ENCODE results near the gene MCTP1.

Gene MCTP1

DNA sequence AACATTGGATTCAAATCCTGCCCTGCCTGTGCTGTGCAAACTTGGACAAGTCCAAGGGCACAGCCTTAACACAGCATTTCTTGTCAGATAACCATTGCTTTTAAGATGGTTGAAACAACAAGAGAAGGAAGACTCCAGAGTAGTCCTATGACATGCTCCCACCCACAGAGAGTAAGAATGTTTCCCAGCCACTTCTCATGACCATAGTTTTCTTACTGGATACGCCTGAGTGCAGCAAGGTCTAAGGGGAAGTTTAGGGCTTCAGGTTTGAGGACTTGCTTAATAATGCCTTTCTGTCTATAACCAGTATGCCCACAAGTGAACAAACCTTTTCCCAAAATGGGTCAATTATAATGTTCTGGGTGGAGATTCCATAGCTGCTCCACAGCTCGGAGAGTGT, 540.0 kb downstream of the MCTP1 start:
- Histone ChIP-seq H3K27me3 (ENCODE audit: insufficient read depth, low read length, poor library complexity) (no peaks in the 10 kb centered on the region), H2BK120ac (ENCODE audit: low read depth, low read length) (no peak overlapping the region), H2BK5ac (ENCODE audit: low read length) (no peak overlapping the region), H2BK15ac (replicated peaks; ENCODE audit: low read depth) (no peak overlapping the region), H3K4me2 (ENCODE audit: low read length) (no peak overlapping the region), H3K79me1 (ENCODE audit: low read length) (no peaks in the 10 kb centered on the region), H3K4me1 (ENCODE audit: control insufficient read depth, low read depth, low read length) (no peaks in the 10 kb centered on the region), H3K27ac (ENCODE audit: low read depth, low read length) (no peak overlapping the region), H3K4ac (ENCODE audit: low read depth, low read length) (no peak overlapping the region), H3K36me3 (ENCODE audit: control insufficient read depth, insufficient read depth, low read length) (no peaks in the 10 kb centered on the region), H3K9ac (ENCODE audit: low read length) (no peak overlapping the region), H3K4me3 (ENCODE audit: low read length) (no peak overlapping the region), H3K23ac (ENCODE audit: low read length) (no peak overlapping the region), H4K8ac (ENCODE audit: low read depth, low read length) (no peak overlapping the region), H3K79me2 (ENCODE audit: control insufficient read depth, insufficient read depth, low read length) (no peaks in the 10 kb centered on the region), H3K18ac (ENCODE audit: low read length) (no peak overlapping the region), H2AK5ac (ENCODE audit: low read length) (no peak overlapping the region), H4K5ac (ENCODE audit: low read length) (no peak overlapping the region), H3K56ac (ENCODE audit: low read length) (no peak overlapping the region)
- no peak for DNase-seq
- no CpG with 5 or more reads among the region's 2 CpGs for WGBS (ENCODE audit: extremely low coverage, insufficient coverage, low lambda C conversion rate)

- Histone ChIP-seq H3K56ac (ENCODE audit: low read length) (no peak overlapping the region), H2BK120ac (ENCODE audit: low read depth, low read length) (no peak overlapping the region)
These were observed 542.0 kb downstream of the MCTP1 start for GRCh38 chr5:94742852-94743251.

GRCh38 chr5:94740286-94740685, 544.6 kb downstream of the MCTP1 start:
- Histone ChIP-seq H3K23ac (ENCODE audit: low read length) (no peak overlapping the region), H3K56ac (ENCODE audit: low read length) (no peak overlapping the region), H3K79me2 (ENCODE audit: control insufficient read depth, insufficient read depth, low read length) (no peaks in the 10 kb centered on the region), H3K79me1 (ENCODE audit: low read length) (no peaks in the 10 kb centered on the region), H3K27ac (ENCODE audit: low read depth, low read length) (no peak overlapping the region), H3K27me3 (ENCODE audit: insufficient read depth, low read length, poor library complexity) (no peaks in the 10 kb centered on the region), H2BK120ac (ENCODE audit: low read depth, low read length) (no peak overlapping the region), H3K4ac (ENCODE audit: low read depth, low read length) (no peak overlapping the region), H3K4me1 (ENCODE audit: control insufficient read depth, low read depth, low read length) (no peaks in the 10 kb centered on the region), H2BK5ac (ENCODE audit: low read length) (no peak overlapping the region), H3K18ac (ENCODE audit: low read length) (no peak overlapping the region), H2AK5ac (ENCODE audit: low read length) (no peak overlapping the region), H4K8ac (ENCODE audit: low read depth, low read length) (no peak overlapping the region), H3K4me2 (ENCODE audit: low read length) (no peak overlapping the region), H3K4me3 (ENCODE audit: low read length) (no peak overlapping the region), H3K9ac (ENCODE audit: low read length) (no peak overlapping the region), H2BK15ac (replicated peaks; ENCODE audit: low read depth) (no peak overlapping the region), H3K36me3 (ENCODE audit: control insufficient read depth, insufficient read depth, low read length) (no peaks in the 10 kb centered on the region), H4K5ac (ENCODE audit: low read length) (no peak overlapping the region)
- no peak for DNase-seq
- WGBS (ENCODE audit: extremely low coverage, insufficient coverage, low lambda C conversion rate), result no CpG with 5 or more reads among the region's 2 CpGs

More at GRCh38 chr5:94742852-94743251, 542.0 kb downstream of the MCTP1 start:
- Histone ChIP-seq H3K4me2 (ENCODE audit: low read length) (no peak overlapping the region), H2AK5ac (ENCODE audit: low read length) (no peak overlapping the region), H3K36me3 (ENCODE audit: control insufficient read depth, insufficient read depth, low read length) (no peaks in the 10 kb centered on the region), H3K9ac (ENCODE audit: low read length) (no peak overlapping the region), H3K27ac (ENCODE audit: low read depth, low read length) (no peak overlapping the region), H3K79me1 (ENCODE audit: low read length) (no peaks in the 10 kb centered on the region), H4K5ac (ENCODE audit: low read length) (no peak overlapping the region), H2BK5ac (ENCODE audit: low read length) (no peak overlapping the region), H3K27me3 (ENCODE audit: insufficient read depth, low read length, poor library complexity) (no peaks in the 10 kb centered on the region), H4K8ac (ENCODE audit: low read depth, low read length) (no peak overlapping the region), H3K4me3 (ENCODE audit: low read length) (no peak overlapping the region), H3K79me2 (ENCODE audit: control insufficient read depth, insufficient read depth, low read length) (no peaks in the 10 kb centered on the region), H3K4me1 (ENCODE audit: control insufficient read depth, low read depth, low read length) (no peaks in the 10 kb centered on the region), H2BK15ac (replicated peaks; ENCODE audit: low read depth) (no peak overlapping the region), H3K23ac (ENCODE audit: low read length) (no peak overlapping the region), H3K18ac (ENCODE audit: low read length) (no peak overlapping the region), H3K4ac (ENCODE audit: low read depth, low read length) (no peak overlapping the region)
- DNase-seq, result no peak
- WGBS (ENCODE audit: extremely low coverage, insufficient coverage, low lambda C conversion rate), result no CpG with 5 or more reads among the region's 4 CpGs

- H2BK120ac ChIP-seq (ENCODE audit: low read depth, low read length), result no peak overlapping the region
- no CpG with 5 or more reads among the region's 1 CpG for WGBS (ENCODE audit: extremely low coverage, insufficient coverage, low lambda C conversion rate)
- H2BK15ac ChIP-seq (replicated peaks; ENCODE audit: low read depth), result no peak overlapping the region
- no peaks in the 10 kb centered on the region for H3K36me3 ChIP-seq (ENCODE audit: control insufficient read depth, insufficient read depth, low read length)
- no peak overlapping the region for H3K23ac ChIP-seq (ENCODE audit: low read length)
- no peak overlapping the region for H3K4ac ChIP-seq (ENCODE audit: low read depth, low read length)
- H3K27me3 ChIP-seq (ENCODE audit: insufficient read depth, low read length, poor library complexity), result no peaks in the 10 kb centered on the region
- H2BK5ac ChIP-seq (ENCODE audit: low read length), result no peak overlapping the region
- no peak overlapping the region for H3K27ac ChIP-seq (ENCODE audit: low read depth, low read length)
- H4K8ac ChIP-seq (ENCODE audit: low read depth, low read length), result no peak overlapping the region
- no peak overlapping the region for H2AK5ac ChIP-seq (ENCODE audit: low read length)
- no peaks in the 10 kb centered on the region for H3K79me1 ChIP-seq (ENCODE audit: low read length)
- no peak overlapping the region for H3K9ac ChIP-seq (ENCODE audit: low read length)
- DNase-seq, result no peak
- H3K18ac ChIP-seq (ENCODE audit: low read length), result no peak overlapping the region
- H3K4me2 ChIP-seq (ENCODE audit: low read length), result no peak overlapping the region
- H3K56ac ChIP-seq (ENCODE audit: low read length), result no peak overlapping the region
- H3K79me2 ChIP-seq (ENCODE audit: control insufficient read depth, insufficient read depth, low read length), result no peaks in the 10 kb centered on the region
- H3K4me3 ChIP-seq (ENCODE audit: low read length), result no peak overlapping the region
- H4K5ac ChIP-seq (ENCODE audit: low read length), result no peak overlapping the region
- no peaks in the 10 kb centered on the region for H3K4me1 ChIP-seq (ENCODE audit: control insufficient read depth, low read depth, low read length)
These were observed 548.4 kb downstream of the MCTP1 start for GRCh38 chr5:94736498-94736897.

DNA sequence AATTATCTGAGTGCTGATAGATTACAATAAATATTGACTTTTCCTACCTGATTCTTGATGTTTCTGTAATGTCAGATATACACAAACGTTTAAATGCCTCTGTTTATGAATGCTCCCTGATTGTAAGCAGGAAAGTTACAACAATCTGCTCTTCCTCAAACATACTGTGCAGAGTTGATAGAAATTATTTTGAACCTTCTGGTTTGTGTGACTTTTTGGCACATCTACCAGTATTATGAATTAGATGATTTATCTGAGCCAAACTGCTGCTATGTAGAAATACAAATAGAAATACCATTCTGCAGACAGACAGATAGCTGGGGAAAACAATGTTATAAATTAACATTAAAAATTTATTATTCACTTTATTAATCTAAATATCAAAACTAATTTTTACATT, 553.4 kb downstream of the MCTP1 start:
- Histone ChIP-seq H2AK5ac (ENCODE audit: low read length) (no peak overlapping the region), H2BK5ac (ENCODE audit: low read length) (no peak overlapping the region), H3K18ac (ENCODE audit: low read length) (no peak overlapping the region), H3K4me3 (ENCODE audit: low read length) (no peak overlapping the region), H4K8ac (ENCODE audit: low read depth, low read length) (no peak overlapping the region), H3K27ac (ENCODE audit: low read depth, low read length) (no peak overlapping the region), H3K9ac (ENCODE audit: low read length) (no peak overlapping the region), H2BK15ac (replicated peaks; ENCODE audit: low read depth) (no peak overlapping the region), H3K4ac (ENCODE audit: low read depth, low read length) (no peak overlapping the region), H3K27me3 (ENCODE audit: insufficient read depth, low read length, poor library complexity) (no peaks in the 10 kb centered on the region), H3K79me1 (ENCODE audit: low read length) (no peaks in the 10 kb centered on the region), H3K79me2 (ENCODE audit: control insufficient read depth, insufficient read depth, low read length) (no peaks in the 10 kb centered on the region), H3K4me2 (ENCODE audit: low read length) (no peak overlapping the region), H3K4me1 (ENCODE audit: control insufficient read depth, low read depth, low read length) (no peaks in the 10 kb centered on the region), H3K56ac (ENCODE audit: low read length) (no peak overlapping the region), H3K23ac (ENCODE audit: low read length) (no peak overlapping the region), H4K5ac (ENCODE audit: low read length) (no peak overlapping the region), H3K36me3 (ENCODE audit: control insufficient read depth, insufficient read depth, low read length) (no peaks in the 10 kb centered on the region), H2BK120ac (ENCODE audit: low read depth, low read length) (no peak overlapping the region)
- no CpG with 5 or more reads among the region's 1 CpG for WGBS (ENCODE audit: extremely low coverage, insufficient coverage, low lambda C conversion rate)
- DNase-seq, result no peak

- H2BK15ac ChIP-seq (replicated peaks; ENCODE audit: low read depth), result no peak overlapping the region
- no peak overlapping the region for H4K8ac ChIP-seq (ENCODE audit: low read depth, low read length)
- no peak overlapping the region for H3K4me3 ChIP-seq (ENCODE audit: low read length)
- no peak overlapping the region for H2BK120ac ChIP-seq (ENCODE audit: low read depth, low read length)
- no peak overlapping the region for H3K18ac ChIP-seq (ENCODE audit: low read length)
- H3K9ac ChIP-seq (ENCODE audit: low read length), result no peak overlapping the region
- no peaks in the 10 kb centered on the region for H3K27me3 ChIP-seq (ENCODE audit: insufficient read depth, low read length, poor library complexity)
- H3K79me1 ChIP-seq (ENCODE audit: low read length), result no peaks in the 10 kb centered on the region
- H3K4me1 ChIP-seq (ENCODE audit: control insufficient read depth, low read depth, low read length), result no peaks in the 10 kb centered on the region
- WGBS (ENCODE audit: extremely low coverage, insufficient coverage, low lambda C conversion rate), result 100% methylated on average over 1 of the region's 1 CpG
- H3K56ac ChIP-seq (ENCODE audit: low read length), result no peak overlapping the region
- no peak overlapping the region for H2AK5ac ChIP-seq (ENCODE audit: low read length)
- H4K5ac ChIP-seq (ENCODE audit: low read length), result no peak overlapping the region
- no peak overlapping the region for H3K4me2 ChIP-seq (ENCODE audit: low read length)
- H3K4ac ChIP-seq (ENCODE audit: low read depth, low read length), result no peak overlapping the region
- peak overlapping the region; percentile 61 for H3K27ac ChIP-seq (ENCODE audit: low read depth, low read length)
- H3K36me3 ChIP-seq (ENCODE audit: control insufficient read depth, insufficient read depth, low read length), result no peaks in the 10 kb centered on the region
- no peak overlapping the region for H3K23ac ChIP-seq (ENCODE audit: low read length)
- no peak overlapping the region for H2BK5ac ChIP-seq (ENCODE audit: low read length)
- peak; percentile 74 for DNase-seq
- H3K79me2 ChIP-seq (ENCODE audit: control insufficient read depth, insufficient read depth, low read length), result no peaks in the 10 kb centered on the region
These were observed 559.8 kb downstream of the MCTP1 start for GRCh38 chr5:94725142-94725541.

Data from mesendoderm (in vitro differentiated cells).